EH (cell line): ENCODE results near the gene IL22RA1.
A peak's percentile ranks its signal among the peaks of the same experiment; 100 is the strongest.

Experiments used
- DNase-seq: peaks from one replicate; pipeline ENCODE4 v3.0.0-alpha.2; 2015; ENCODE audit warnings: low read depth

The IL22RA1 gene

GRCh38 chr1:24167008-24167407 is 24.1 kb upstream of the IL22RA1 start:
- no peak for DNase-seq

GRCh38 chr1:24165500-24165899 is 22.6 kb upstream of the IL22RA1 start:
- no peak for DNase-seq

GRCh38 chr1:24164004-24164403 is 21.1 kb upstream of the IL22RA1 start:
- no peak for DNase-seq

- no peak for DNase-seq
Observed at GRCh38 chr1:24162201-24162600, 19.3 kb upstream of the IL22RA1 start.

- DNase-seq = no peak
Observed at GRCh38 chr1:24161270-24161669, 18.3 kb upstream of the IL22RA1 start.

- no peak for DNase-seq
Observed at GRCh38 chr1:24159366-24159765, 16.4 kb upstream of the IL22RA1 start.

GRCh38 chr1:24157918-24158481 is 15.1 kb upstream of the IL22RA1 start:
- peak; percentile 15 for DNase-seq

GRCh38 chr1:24156542-24157260 is 13.8 kb upstream of the IL22RA1 start:
- no peak for DNase-seq

GRCh38 chr1:24155011-24155782 is 12.3 kb upstream of the IL22RA1 start:
- DNase-seq = no peak

- no peak for DNase-seq
Observed at GRCh38 chr1:24154215-24154614, 11.3 kb upstream of the IL22RA1 start.

GRCh38 chr1:24152631-24153494 is 9.9 kb upstream of the IL22RA1 start:
- no peak for DNase-seq

- no peak for DNase-seq
Observed at GRCh38 chr1:24151175-24151533, 8.2 kb upstream of the IL22RA1 start.

- DNase-seq = peak; percentile 74
Observed at GRCh38 chr1:24150234-24151174, 7.6 kb upstream of the IL22RA1 start.

- peak; percentile 76 for DNase-seq
Observed at GRCh38 chr1:24149866-24150233, 6.9 kb upstream of the IL22RA1 start.

- no peak for DNase-seq
Observed at GRCh38 chr1:24147816-24148215, 4.9 kb upstream of the IL22RA1 start.

- DNase-seq = no peak
Observed at GRCh38 chr1:24147194-24147593, 4.3 kb upstream of the IL22RA1 start.

- DNase-seq = no peak
Observed at GRCh38 chr1:24141311-24141997, 1.5 kb downstream of the IL22RA1 start.

GRCh38 chr1:24140741-24141181 is 2.2 kb downstream of the IL22RA1 start:
- no peak for DNase-seq

GRCh38 chr1:24139841-24140425 is 3.0 kb downstream of the IL22RA1 start:
- no peak for DNase-seq

- DNase-seq = no peak
Observed at GRCh38 chr1:24139222-24139489, 3.8 kb downstream of the IL22RA1 start.
